ENCODE results near the gene TMEM163. TPM values are rescaled to one million over a fixed set of nuclear protein-coding genes. Genes with fewer than 3 reads are reported as not detected.

TMEM163 gene
- total RNA-seq, 1 experiment from 2014 or later = 0.94 TPM

- Mint-ChIP-seq H3K27me3 (ENCODE audit: low read depth) (no peaks in the 10 kb centered on the region), H3K27ac (no peak overlapping the region), H3K9me3 (no peaks in the 10 kb centered on the region), H3K36me3 (no peaks in the 10 kb centered on the region), H3K4me1 (peaks cover 27% of the 10 kb centered on the region), H3K4me3 (no peak overlapping the region)
- TF ChIP-seq ZNF281 (CRISPR knock-in tag; IDR thresholded peaks at IDR 0.05) (no peak), PRDM15 (CRISPR knock-in tag; IDR thresholded peaks at IDR 0.05) (no peak), NFYB (CRISPR knock-in tag; conservative IDR thresholded peaks at IDR 0.05; ENCODE audit: low read depth) (no peak), ZNF416 (CRISPR knock-in tag; IDR thresholded peaks at IDR 0.05) (no peak), ARID4B (CRISPR knock-in tag; IDR thresholded peaks at IDR 0.05; ENCODE audit: borderline replicate concordance) (no peak), IRF1 (CRISPR knock-in tag; IDR thresholded peaks at IDR 0.05) (no peak)
- ATAC-seq (no peak), DNase-seq (ENCODE audit: low spot score) (no peak)
- ChIA-PET CTCF (no interaction called here), POLR2A (no interaction called here)
These were observed 181.1 kb downstream of the TMEM163 start for GRCh38 chr2:134537702-134538101.

DNA sequence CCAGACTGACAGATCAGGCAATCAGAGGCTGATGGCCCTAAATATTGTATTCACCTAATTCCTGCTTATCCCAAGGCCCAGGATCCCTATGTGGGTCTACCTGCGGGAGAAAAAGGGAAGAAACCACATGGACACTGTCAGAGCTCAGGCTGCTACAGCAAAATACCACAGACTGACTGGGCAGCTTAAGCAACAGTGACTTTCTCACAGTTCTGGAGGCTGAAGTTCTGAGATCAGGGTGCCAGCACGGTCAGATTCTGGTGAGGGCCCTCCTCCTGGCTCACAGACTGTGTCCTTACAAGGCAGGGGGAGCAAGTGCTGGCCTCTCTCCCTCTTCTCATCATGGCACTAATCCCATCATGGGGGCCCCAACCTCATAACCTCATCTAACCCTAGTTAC lies 181.7 kb downstream of the TMEM163 start:
- DNase-seq (ENCODE audit: low spot score) (no peak), ATAC-seq (no peak)
- H3K27ac Mint-ChIP-seq = no peak overlapping the region
- H3K4me1 Mint-ChIP-seq = peaks cover 31% of the 10 kb centered on the region
- H3K27me3 Mint-ChIP-seq (ENCODE audit: low read depth) = no peaks in the 10 kb centered on the region
- POLR2A ChIA-PET = no interaction called here
- CTCF ChIA-PET = no interaction called here
- H3K36me3 Mint-ChIP-seq = no peaks in the 10 kb centered on the region
- TF ChIP-seq ZBTB43 (CRISPR knock-in tag; IDR thresholded peaks at IDR 0.05) (no peak), SOX15 (CRISPR knock-in tag; IDR thresholded peaks at IDR 0.05) (no peak), SP1 (CRISPR knock-in tag; conservative IDR thresholded peaks at IDR 0.05) (no peak), RELA (CRISPR knock-in tag; IDR thresholded peaks at IDR 0.05; ENCODE audit: borderline replicate concordance) (no peak), ZNF219 (CRISPR knock-in tag; IDR thresholded peaks at IDR 0.05; ENCODE audit: borderline replicate concordance) (no peak), TEAD4 (CRISPR knock-in tag; IDR thresholded peaks at IDR 0.05) (no peak)
- TF ChIP-seq, protein P1, sequence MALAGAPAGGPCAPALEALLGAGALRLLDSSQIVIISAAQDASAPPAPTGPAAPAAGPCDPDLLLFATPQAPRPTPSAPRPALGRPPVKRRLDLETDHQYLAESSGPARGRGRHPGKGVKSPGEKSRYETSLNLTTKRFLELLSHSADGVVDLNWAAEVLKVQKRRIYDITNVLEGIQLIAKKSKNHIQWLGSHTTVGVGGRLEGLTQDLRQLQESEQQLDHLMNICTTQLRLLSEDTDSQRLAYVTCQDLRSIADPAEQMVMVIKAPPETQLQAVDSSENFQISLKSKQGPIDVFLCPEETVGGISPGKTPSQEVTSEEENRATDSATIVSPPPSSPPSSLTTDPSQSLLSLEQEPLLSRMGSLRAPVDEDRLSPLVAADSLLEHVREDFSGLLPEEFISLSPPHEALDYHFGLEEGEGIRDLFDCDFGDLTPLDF (CRISPR knock-in tag; IDR thresholded peaks at IDR 0.05) = no peak
- H3K4me3 Mint-ChIP-seq = no peak overlapping the region
- H3K9me3 Mint-ChIP-seq = no peaks in the 10 kb centered on the region

Data from WTC11 (cell line).